Measurements from ENCODE around the gene CSF1.
A peak's percentile ranks its signal among the peaks of the same experiment; 100 is the strongest.

The CSF1 gene

GRCh38 chr1:109923946-109924275 is 13.3 kb downstream of the CSF1 start:
- no peak for DNase-seq

- peak; percentile 67 for DNase-seq
Observed at GRCh38 chr1:109924316-109924715, 13.7 kb downstream of the CSF1 start.

GRCh38 chr1:109925159-109925990 is 14.7 kb downstream of the CSF1 start:
- DNase-seq = no peak

- DNase-seq = no peak
Observed at GRCh38 chr1:109926662-109927300, 16.1 kb downstream of the CSF1 start.

GRCh38 chr1:109927356-109927755 is 16.7 kb downstream of the CSF1 start:
- no peak for DNase-seq

GRCh38 chr1:109927911-109928321 is 17.3 kb downstream of the CSF1 start:
- no peak for DNase-seq

GRCh38 chr1:109928591-109929111 is 18.0 kb downstream of the CSF1 start:
- no peak for DNase-seq

GRCh38 chr1:109929170-109929569 is 18.5 kb downstream of the CSF1 start:
- DNase-seq = no peak

- no peak for DNase-seq
Observed at GRCh38 chr1:109929588-109930251, 19.1 kb downstream of the CSF1 start.

- no peak for DNase-seq
Observed at GRCh38 chr1:109930252-109930993, 19.8 kb downstream of the CSF1 start.

- no peak for DNase-seq
Observed at GRCh38 chr1:109931189-109931731, 20.6 kb downstream of the CSF1 start.

GRCh38 chr1:109931911-109932636 is 21.4 kb downstream of the CSF1 start:
- DNase-seq = no peak

- DNase-seq = no peak
Observed at GRCh38 chr1:109932679-109933078, 22.0 kb downstream of the CSF1 start.

GRCh38 chr1:109933856-109934711 is 23.4 kb downstream of the CSF1 start:
- no peak for DNase-seq

GRCh38 chr1:109935451-109935900 is 24.8 kb downstream of the CSF1 start:
- peak; percentile 24 for DNase-seq

GRCh38 chr1:109937738-109938137 is 27.1 kb downstream of the CSF1 start:
- no peak for DNase-seq

GRCh38 chr1:109938556-109938955 is 27.9 kb downstream of the CSF1 start:
- DNase-seq = no peak

- no peak for DNase-seq
Observed at GRCh38 chr1:109942434-109942833, 31.8 kb downstream of the CSF1 start.

GRCh38 chr1:109944541-109944940 is 33.9 kb downstream of the CSF1 start:
- DNase-seq = no peak

- DNase-seq = no peak
Observed at GRCh38 chr1:109946511-109946910, 35.9 kb downstream of the CSF1 start.

All from NCI-H2171 treated with DMSO at 0.1 percent for 48 hours (cell line).